ENCODE data around the gene EFEMP2. TPM values are rescaled to one million over a fixed set of nuclear protein-coding genes. Genes with fewer than 3 reads are reported as not detected.

EFEMP2 gene
- total and polyA plus RNA-seq, 2 experiments from 2014 or later: 7.4 to 9.4 TPM

GRCh38 chr11:65887723-65888162 lies 15.1 kb upstream of the EFEMP2 start (continued):
- TF ChIP-seq REST (IDR thresholded peaks at IDR 0.05; ENCODE audit: unreplicated experiment): no peak
- no peak for TF ChIP-seq JUNB (IDR thresholded peaks at IDR 0.05; ENCODE audit: unreplicated experiment)
- no peak for TF ChIP-seq STAT1 (IDR thresholded peaks at IDR 0.05; ENCODE audit: unreplicated experiment)
- TF ChIP-seq, protein P1, sequence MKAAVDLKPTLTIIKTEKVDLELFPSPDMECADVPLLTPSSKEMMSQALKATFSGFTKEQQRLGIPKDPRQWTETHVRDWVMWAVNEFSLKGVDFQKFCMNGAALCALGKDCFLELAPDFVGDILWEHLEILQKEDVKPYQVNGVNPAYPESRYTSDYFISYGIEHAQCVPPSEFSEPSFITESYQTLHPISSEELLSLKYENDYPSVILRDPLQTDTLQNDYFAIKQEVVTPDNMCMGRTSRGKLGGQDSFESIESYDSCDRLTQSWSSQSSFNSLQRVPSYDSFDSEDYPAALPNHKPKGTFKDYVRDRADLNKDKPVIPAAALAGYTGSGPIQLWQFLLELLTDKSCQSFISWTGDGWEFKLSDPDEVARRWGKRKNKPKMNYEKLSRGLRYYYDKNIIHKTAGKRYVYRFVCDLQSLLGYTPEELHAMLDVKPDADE (IDR thresholded peaks at IDR 0.05): no peak
- no peak for TF ChIP-seq POLR2AphosphoS5 (IDR thresholded peaks at IDR 0.05; ENCODE audit: low read depth)
- no peak for TF ChIP-seq CREB1 (CRISPR knock-in tag; IDR thresholded peaks at IDR 0.05; ENCODE audit: low read depth)

- H3F3A ChIP-seq (replicated peaks; ENCODE audit: low read depth): peaks cover 39% of the 10 kb centered on the region
- H3K36me3 ChIP-seq (ENCODE audit: insufficient read depth): peaks cover 14% of the 10 kb centered on the region; the same call in 1 of the 2 replicates
- peak overlapping the region; percentile 93 for H3K4me3 ChIP-seq
- H3K4me3 Mint-ChIP-seq: peak overlapping the region; percentile 98
- TF ChIP-seq STAT1 (IDR thresholded peaks at IDR 0.05; ENCODE audit: unreplicated experiment) (no peak), CTCF (conservative IDR thresholded peaks at IDR 0.05; ENCODE audit: low read depth in 2 of 2) (no peak), JUNB (IDR thresholded peaks at IDR 0.05; ENCODE audit: unreplicated experiment) (no peak), CREB1 (CRISPR knock-in tag; IDR thresholded peaks at IDR 0.05; ENCODE audit: low read depth) (no peak), NANOG (IDR thresholded peaks at IDR 0.05; ENCODE audit: borderline replicate concordance) (no peak), ZNF114 (CRISPR knock-in tag; IDR thresholded peaks at IDR 0.05) (no peak)
- peak overlapping the region; percentile 99 for H3K27ac Mint-ChIP-seq
- H3K27me3 ChIP-seq (ENCODE audit: insufficient read depth): peaks cover 23% of the 10 kb centered on the region
- peaks cover 2% of the 10 kb centered on the region; the same call in 1 of the 3 replicates for H3K9me3 Mint-ChIP-seq
- peaks cover 32% of the 10 kb centered on the region for H3K27me3 Mint-ChIP-seq (ENCODE audit: insufficient read depth, low read depth, poor library complexity)
- DNase-seq (ENCODE audit: low spot score): no peak
- H3K4me1 Mint-ChIP-seq: peaks cover 31% of the 10 kb centered on the region
- peaks cover 22% of the 10 kb centered on the region for H4K20me1 ChIP-seq (replicated peaks; ENCODE audit: insufficient read depth)
- no peaks in the 10 kb centered on the region for H3K9me2 ChIP-seq (ENCODE audit: insufficient read depth)
- H2AFZ ChIP-seq: peak overlapping the region; percentile 95; the same call in 1 of the 2 replicates
- H3K4me2 ChIP-seq: peak overlapping the region; percentile 89
- peaks cover 24% of the 10 kb centered on the region for H3K4me1 ChIP-seq (ENCODE audit: insufficient read depth)
- peak overlapping the region; percentile 78; the same call in 1 of the 2 replicates for H3K27ac ChIP-seq (ENCODE audit: low read depth)
- ATAC-seq: no peak
- H3K36me3 Mint-ChIP-seq (ENCODE audit: low read depth): peaks cover 45% of the 10 kb centered on the region
- peaks cover 12% of the 10 kb centered on the region for H3K79me2 ChIP-seq (replicated peaks; ENCODE audit: insufficient read depth)
Observed at GRCh38 chr11:65886826-65887722, 14.5 kb upstream of the EFEMP2 start.

Measured in GM23338 (cell line).